PFSK-1 (cell line): Measurements from ENCODE around the gene TNFAIP2.

Experiments used
- FOXP2 ChIP-seq: optimal IDR thresholded peaks from 2 replicates; pipeline ENCODE3; 2011; ENCODE audit warnings: borderline replicate concordance, control low read depth, inconsistent platforms; ENCODE audit not compliant: insufficient read depth; ENCODE audit errors: extremely low read length, extremely low read depth
- POLR2AphosphoS5 ChIP-seq: IDR thresholded peaks from 2 replicates; pipeline ENCODE4 v1.6.1; 2012; ENCODE audit warnings: low read depth, mild to moderate bottlenecking, control low read depth, low read length, moderate library complexity
- SIN3A ChIP-seq: IDR thresholded peaks from 2 replicates; pipeline ENCODE4 v1.6.1; 2012; ENCODE audit warnings: mild to moderate bottlenecking, low read length, moderate library complexity, borderline replicate concordance; ENCODE audit not compliant: insufficient read depth
- TAF1 ChIP-seq: IDR thresholded peaks from 2 replicates; pipeline ENCODE4 v1.6.1; 2012; ENCODE audit warnings: low read length, control low read depth, borderline replicate concordance; ENCODE audit not compliant: insufficient read depth
- TF ChIP-seq, protein P1 (sequence below), 2 experiments: IDR thresholded peaks; 2 replicates each; pipeline versions ENCODE4 v1.6.1 to v1.8.0; 2011 to 2012; ENCODE audit warnings: low read depth in 2 of 2, low read length in 2 of 2, control low read depth in 1 of 2, inconsistent platforms in 1 of 2, mild to moderate bottlenecking in 1 of 2, moderate library complexity in 1 of 2; ENCODE audit not compliant: insufficient read depth in 1 of 2

DNA sequence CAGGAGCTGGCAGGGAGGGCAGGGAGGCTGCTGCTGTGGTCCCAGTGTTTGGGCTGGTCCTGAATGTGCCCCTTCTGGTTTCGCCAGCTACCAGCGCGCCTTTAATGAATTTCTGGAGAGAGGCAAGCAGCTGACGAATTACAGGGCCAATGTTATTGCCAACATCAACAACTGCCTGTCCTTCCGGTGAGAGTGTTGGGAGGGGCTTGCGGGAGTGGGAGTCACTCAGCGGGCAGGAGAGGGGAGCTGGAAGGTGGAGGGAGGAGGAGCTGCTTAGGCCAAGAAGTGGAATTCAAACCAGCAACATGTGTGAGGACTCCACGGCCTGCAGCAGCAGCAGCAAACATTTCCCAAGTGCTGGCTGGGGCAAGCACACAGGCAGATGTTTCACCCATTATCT, 7.7 kb downstream of the TNFAIP2 start:
- no peak for TF ChIP-seq POLR2AphosphoS5
- TF ChIP-seq, protein P1, sequence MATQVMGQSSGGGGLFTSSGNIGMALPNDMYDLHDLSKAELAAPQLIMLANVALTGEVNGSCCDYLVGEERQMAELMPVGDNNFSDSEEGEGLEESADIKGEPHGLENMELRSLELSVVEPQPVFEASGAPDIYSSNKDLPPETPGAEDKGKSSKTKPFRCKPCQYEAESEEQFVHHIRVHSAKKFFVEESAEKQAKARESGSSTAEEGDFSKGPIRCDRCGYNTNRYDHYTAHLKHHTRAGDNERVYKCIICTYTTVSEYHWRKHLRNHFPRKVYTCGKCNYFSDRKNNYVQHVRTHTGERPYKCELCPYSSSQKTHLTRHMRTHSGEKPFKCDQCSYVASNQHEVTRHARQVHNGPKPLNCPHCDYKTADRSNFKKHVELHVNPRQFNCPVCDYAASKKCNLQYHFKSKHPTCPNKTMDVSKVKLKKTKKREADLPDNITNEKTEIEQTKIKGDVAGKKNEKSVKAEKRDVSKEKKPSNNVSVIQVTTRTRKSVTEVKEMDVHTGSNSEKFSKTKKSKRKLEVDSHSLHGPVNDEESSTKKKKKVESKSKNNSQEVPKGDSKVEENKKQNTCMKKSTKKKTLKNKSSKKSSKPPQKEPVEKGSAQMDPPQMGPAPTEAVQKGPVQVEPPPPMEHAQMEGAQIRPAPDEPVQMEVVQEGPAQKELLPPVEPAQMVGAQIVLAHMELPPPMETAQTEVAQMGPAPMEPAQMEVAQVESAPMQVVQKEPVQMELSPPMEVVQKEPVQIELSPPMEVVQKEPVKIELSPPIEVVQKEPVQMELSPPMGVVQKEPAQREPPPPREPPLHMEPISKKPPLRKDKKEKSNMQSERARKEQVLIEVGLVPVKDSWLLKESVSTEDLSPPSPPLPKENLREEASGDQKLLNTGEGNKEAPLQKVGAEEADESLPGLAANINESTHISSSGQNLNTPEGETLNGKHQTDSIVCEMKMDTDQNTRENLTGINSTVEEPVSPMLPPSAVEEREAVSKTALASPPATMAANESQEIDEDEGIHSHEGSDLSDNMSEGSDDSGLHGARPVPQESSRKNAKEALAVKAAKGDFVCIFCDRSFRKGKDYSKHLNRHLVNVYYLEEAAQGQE (IDR thresholded peaks at IDR 0.05; ENCODE audit: insufficient read depth in 1 of 2, low read depth in 2 of 2, low read length in 2 of 2): no peak
- no peak for TF ChIP-seq TAF1
- TF ChIP-seq SIN3A: no peak
- TF ChIP-seq FOXP2: no peak
